ENCODE measurements around the gene MACROD1. TPM values are rescaled to one million over a fixed set of nuclear protein-coding genes. Genes with fewer than 3 reads are reported as not detected.

Gene MACROD1
- polyA plus RNA-seq, 1 experiment, result 8.1 TPM

DNA sequence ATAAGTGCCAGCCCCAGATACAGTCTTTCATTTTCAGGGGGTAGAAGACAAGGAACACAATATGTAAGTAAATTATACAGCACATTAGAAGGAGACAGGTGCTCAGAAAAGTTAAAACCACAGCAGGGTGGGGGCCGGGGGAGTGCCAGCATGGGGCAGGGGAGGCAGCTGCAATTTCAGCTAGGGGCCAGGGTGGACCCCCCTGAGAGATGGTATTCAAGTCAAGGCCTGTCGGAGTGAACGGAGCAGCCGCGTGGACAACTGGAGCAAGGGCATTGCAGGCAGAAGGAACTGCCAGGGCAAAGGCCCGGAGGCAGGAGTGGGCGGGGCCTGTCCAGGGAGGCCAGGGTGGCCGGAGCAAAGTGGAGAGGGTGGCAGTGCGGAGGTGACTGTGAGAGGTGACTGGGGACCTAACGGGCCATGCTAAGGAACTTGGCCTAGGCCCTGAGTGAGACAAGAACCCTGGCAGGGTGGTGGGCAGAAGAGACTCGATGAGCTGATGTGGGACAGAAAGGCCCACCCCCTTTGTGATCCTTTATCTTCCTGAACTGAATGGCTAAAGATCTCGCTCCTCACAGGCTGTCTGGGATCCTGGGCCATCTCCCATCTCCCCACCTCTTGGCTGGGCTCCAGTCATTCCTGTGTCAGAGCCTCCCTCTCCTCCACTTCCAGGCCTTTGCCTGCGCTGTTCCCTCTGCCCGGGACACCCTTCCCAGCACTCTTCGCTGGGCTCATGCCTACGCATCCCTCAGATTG, 152.6 kb downstream of the MACROD1 start:
- CTCF ChIA-PET, result no interaction called here
- Histone ChIP-seq H3K27ac (ENCODE audit: low read depth, low read length) (no peak overlapping the region), H3K9me3 (ENCODE audit: control insufficient read depth, insufficient read depth, low read length) (peaks cover 22% of the 10 kb centered on the region), H3K27me3 (ENCODE audit: control insufficient read depth, insufficient read depth, low read length) (peaks cover 2% of the 10 kb centered on the region), H3K4me3 (ENCODE audit: low read depth, low read length) (no peak overlapping the region)
- DNase-seq (ENCODE audit: low read depth, low spot score), result no peak
- TF ChIP-seq, protein P1, sequence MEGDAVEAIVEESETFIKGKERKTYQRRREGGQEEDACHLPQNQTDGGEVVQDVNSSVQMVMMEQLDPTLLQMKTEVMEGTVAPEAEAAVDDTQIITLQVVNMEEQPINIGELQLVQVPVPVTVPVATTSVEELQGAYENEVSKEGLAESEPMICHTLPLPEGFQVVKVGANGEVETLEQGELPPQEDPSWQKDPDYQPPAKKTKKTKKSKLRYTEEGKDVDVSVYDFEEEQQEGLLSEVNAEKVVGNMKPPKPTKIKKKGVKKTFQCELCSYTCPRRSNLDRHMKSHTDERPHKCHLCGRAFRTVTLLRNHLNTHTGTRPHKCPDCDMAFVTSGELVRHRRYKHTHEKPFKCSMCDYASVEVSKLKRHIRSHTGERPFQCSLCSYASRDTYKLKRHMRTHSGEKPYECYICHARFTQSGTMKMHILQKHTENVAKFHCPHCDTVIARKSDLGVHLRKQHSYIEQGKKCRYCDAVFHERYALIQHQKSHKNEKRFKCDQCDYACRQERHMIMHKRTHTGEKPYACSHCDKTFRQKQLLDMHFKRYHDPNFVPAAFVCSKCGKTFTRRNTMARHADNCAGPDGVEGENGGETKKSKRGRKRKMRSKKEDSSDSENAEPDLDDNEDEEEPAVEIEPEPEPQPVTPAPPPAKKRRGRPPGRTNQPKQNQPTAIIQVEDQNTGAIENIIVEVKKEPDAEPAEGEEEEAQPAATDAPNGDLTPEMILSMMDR (IDR thresholded peaks at IDR 0.05; ENCODE audit: low read depth, low read length), result no peak
- POLR2A ChIA-PET, result no interaction called here

- H3K27ac ChIP-seq (ENCODE audit: low read depth, low read length), result no peak overlapping the region
- DNase-seq (ENCODE audit: low read depth, low spot score), result no peak
- peaks cover 22% of the 10 kb centered on the region for H3K9me3 ChIP-seq (ENCODE audit: control insufficient read depth, insufficient read depth, low read length)
- TF ChIP-seq, protein P1 (IDR thresholded peaks at IDR 0.05; ENCODE audit: low read depth, low read length), result no peak
- H3K4me3 ChIP-seq (ENCODE audit: low read depth, low read length), result no peak overlapping the region
- ChIA-PET POLR2A (no interaction called here), CTCF (interaction anchor here (0.9 kb wide), 1 partner anchor 138 kb away, joined by 3 read pairs; no protein-coding TSS in a partner anchor)
- no peaks in the 10 kb centered on the region for H3K27me3 ChIP-seq (ENCODE audit: control insufficient read depth, insufficient read depth, low read length)
Measured at GRCh38 chr11:64011371-64011770, 154.5 kb downstream of the MACROD1 start.

GRCh38 chr11:64010783-64011182, 155.1 kb downstream of the MACROD1 start:
- ChIA-PET POLR2A (no interaction called here), CTCF (interaction anchor here (0.9 kb wide), 1 partner anchor 138 kb away, joined by 3 read pairs; no protein-coding TSS in a partner anchor)
- Histone ChIP-seq H3K27ac (ENCODE audit: low read depth, low read length) (no peak overlapping the region), H3K4me3 (ENCODE audit: low read depth, low read length) (no peak overlapping the region), H3K27me3 (ENCODE audit: control insufficient read depth, insufficient read depth, low read length) (no peaks in the 10 kb centered on the region), H3K9me3 (ENCODE audit: control insufficient read depth, insufficient read depth, low read length) (peaks cover 22% of the 10 kb centered on the region)
- TF ChIP-seq, protein P1 (IDR thresholded peaks at IDR 0.05; ENCODE audit: low read depth, low read length), result no peak
- no peak for DNase-seq (ENCODE audit: low read depth, low spot score)

DNA sequence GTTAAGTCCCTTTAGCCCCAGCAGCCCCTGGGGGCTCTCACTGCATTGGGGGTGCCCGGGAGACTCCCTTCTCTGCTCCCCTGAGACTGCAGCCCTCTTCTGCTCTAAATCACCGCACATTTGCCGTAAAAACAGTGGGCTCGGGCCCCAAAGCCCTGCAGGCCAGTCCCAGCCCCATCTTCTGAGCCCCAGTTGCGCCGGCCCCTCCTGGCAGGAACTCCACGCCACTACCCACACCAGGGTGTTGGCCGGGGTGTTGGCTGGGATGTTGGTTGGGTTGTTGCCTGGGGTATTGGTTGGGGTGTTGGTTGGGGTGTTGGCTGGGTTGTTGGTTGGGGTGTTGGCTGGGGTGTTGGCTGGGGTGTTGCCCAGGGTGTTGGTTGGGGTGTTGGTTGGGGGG, 156.2 kb downstream of the MACROD1 start:
- Histone ChIP-seq H3K4me3 (ENCODE audit: low read depth, low read length) (no peak overlapping the region), H3K27me3 (ENCODE audit: control insufficient read depth, insufficient read depth, low read length) (no peaks in the 10 kb centered on the region), H3K27ac (ENCODE audit: low read depth, low read length) (no peak overlapping the region), H3K9me3 (ENCODE audit: control insufficient read depth, insufficient read depth, low read length) (peaks cover 22% of the 10 kb centered on the region)
- no peak for DNase-seq (ENCODE audit: low read depth, low spot score)
- CTCF ChIA-PET, result interaction anchor here (1.1 kb wide), 1 partner anchor 139 kb away, joined by 3 read pairs; no protein-coding TSS in a partner anchor
- TF ChIP-seq, protein P1 (IDR thresholded peaks at IDR 0.05; ENCODE audit: low read depth, low read length), result no peak
- POLR2A ChIA-PET, result no interaction called here

- CTCF ChIA-PET, result interaction anchor here (0.5 to 1.1 kb wide), 2 partner anchors 140 to 147 kb away, joined by 3 read pairs; no protein-coding TSS in a partner anchor
- H3K9me3 ChIP-seq (ENCODE audit: control insufficient read depth, insufficient read depth, low read length), result peaks cover 22% of the 10 kb centered on the region
Measured at GRCh38 chr11:64008914-64009633, 156.8 kb downstream of the MACROD1 start.

More at GRCh38 chr11:64008914-64009633, 156.8 kb downstream of the MACROD1 start:
- TF ChIP-seq, protein P1 (IDR thresholded peaks at IDR 0.05; ENCODE audit: low read depth, low read length), result no peak
- H3K27me3 ChIP-seq (ENCODE audit: control insufficient read depth, insufficient read depth, low read length), result no peaks in the 10 kb centered on the region
- POLR2A ChIA-PET, result no interaction called here
- DNase-seq (ENCODE audit: low read depth, low spot score), result no peak
- no peak overlapping the region for H3K27ac ChIP-seq (ENCODE audit: low read depth, low read length)
- no peak overlapping the region for H3K4me3 ChIP-seq (ENCODE audit: low read depth, low read length)

Measured in AG04450 (cell line).